HCT116 (cell line): ENCODE data around the gene LDLRAD4. TPM values are rescaled to one million over a fixed set of nuclear protein-coding genes. Genes with fewer than 3 reads are reported as not detected.

Experiments used
- ATAC-seq: fragments of 200-7000 bp; cut with Tn5 transposase; 2 replicates; pipeline ENCODE4 v1.9.1; 2020; ENCODE audit warnings: mild to moderate bottlenecking, moderate library complexity
- BruUV-seq: library from RNA; stranded (reverse); fragments of 400-500 nt; replicated peaks from 2 replicates; lab custom pipeline; 2021; lab: Mats Ljungman, UMichigan
- CTCF ChIA-PET: fragments of 300-600 bp; sonication (Branson Sonifier 250); formaldehyde crosslinking; loops from one replicate; lab custom pipeline; 2021; ENCODE audit warnings: antibody characterized with exemption; lab: Charles Lee
- POLR2A ChIA-PET: fragments of 300-600, 350-600 bp; sonication (Branson Sonifier 250); formaldehyde crosslinking; loops from one replicate; lab custom pipeline; 2021; ENCODE audit warnings: antibody characterized with exemption; lab: Charles Lee
- RAD21 ChIA-PET, 2 experiments: fragments of 300-600 bp; sonication (Branson Sonifier 250); formaldehyde crosslinking; loops; one replicate each; lab custom pipeline; 2023; ENCODE audit warnings: low total read pairs in 2 of 2; ENCODE audit not compliant: uncharacterized antibody in 2 of 2, unreplicated experiment in 2 of 2, low non-redundant PET in 1 of 2; lab: Charles Lee
- DNase-seq: peaks from one replicate; pipeline ENCODE4 v3.0.0-alpha.2; 2010; ENCODE audit warnings: low read depth, low spot score
- H2AFZ ChIP-seq: fragments of 200-600 bp; shearing (Covaris generic), sonication (generic); 2 replicates; pipeline ENCODE4 v1.6.1; 2017; ENCODE audit warnings: low read depth, mixed run types, mixed read lengths, antibody characterized with exemption, low read length; ENCODE audit not compliant: poor library complexity, severe bottlenecking
- H3K27ac ChIP-seq: 2 replicates; pipeline ENCODE4 v1.5.1; 2012; ENCODE audit warnings: low read depth, low read length
- H3K27me3 ChIP-seq: fragments of 200-600 bp; sonication (generic); 2 replicates; pipeline ENCODE4 v1.6.1; 2016; ENCODE audit warnings: mixed run types, low read length, mixed read lengths; ENCODE audit not compliant: insufficient read depth
- H3K36me3 ChIP-seq, 2 experiments: fragments of 200-500 bp in 1 of 2; fragments of 200-600 bp in 1 of 2; sonication (Bioruptor generic) in 1 of 2; sonication (generic) in 1 of 2; 2 replicates each; pipeline versions ENCODE4 v1.5.1 to v1.6.1; 2014 to 2016; ENCODE audit warnings: low read length in 2 of 2, inconsistent platforms in 1 of 2, mixed read lengths in 1 of 2, mixed run types in 1 of 2; ENCODE audit not compliant: insufficient read depth in 2 of 2, control insufficient read depth in 1 of 2
- H3K4me1 ChIP-seq, 2 experiments: fragments of 200-600 bp in 1 of 2; sonication (generic) in 1 of 2; 2 replicates each; pipeline versions ENCODE4 v1.5.1 to v1.6.1; 2012 to 2017; ENCODE audit warnings: low read length in 2 of 2, inconsistent platforms in 1 of 2, mild to moderate bottlenecking in 1 of 2, mixed read lengths in 1 of 2, mixed run types in 1 of 2, moderate library complexity in 1 of 2; ENCODE audit not compliant: insufficient read depth in 2 of 2, control insufficient read depth in 1 of 2
- H3K4me2 ChIP-seq: fragments of 200-600 bp; sonication (generic); 2 replicates; pipeline ENCODE4 v1.6.1; 2017; ENCODE audit warnings: mixed run types, low read length, mixed read lengths
- H3K4me3 ChIP-seq, 2 experiments: fragments of 200-600 bp in 1 of 2; sonication (generic) in 1 of 2; replicated peaks in 1 of 2; 2 replicates each; pipeline ENCODE4 v1.5.1; 2011 to 2016; ENCODE audit warnings: low read length in 2 of 2, control low read depth in 1 of 2, low read depth in 1 of 2, mild to moderate bottlenecking in 1 of 2, mixed read lengths in 1 of 2, mixed run types in 1 of 2
- H3K79me2 ChIP-seq: fragments of 200-600 bp; sonication (generic); 2 replicates; pipeline ENCODE4 v1.6.1; 2017; ENCODE audit warnings: mild to moderate bottlenecking, mixed run types, low read length, moderate library complexity, mixed read lengths; ENCODE audit not compliant: insufficient read depth
- H3K9ac ChIP-seq: fragments of 200-600 bp; sonication (generic); 2 replicates; pipeline ENCODE4 v1.6.1; 2016; ENCODE audit warnings: low read length, mixed read lengths
- H3K9me2 ChIP-seq: fragments of 200-600 bp; sonication (generic), shearing (Covaris generic); 2 replicates; pipeline ENCODE4 v1.6.1; 2017; ENCODE audit warnings: mixed run types, mild to moderate bottlenecking, moderate library complexity; ENCODE audit not compliant: insufficient read depth
- H3K9me3 ChIP-seq, 2 experiments: fragments of 200-500 bp in 1 of 2; fragments of 200-600 bp in 1 of 2; sonication (Bioruptor generic) in 1 of 2; sonication (generic) in 1 of 2; 2 replicates each; pipeline ENCODE4 v1.6.1; 2014 to 2017; ENCODE audit warnings: low read length in 2 of 2, mixed read lengths in 2 of 2, inconsistent platforms in 1 of 2, low read depth in 1 of 2, mild to moderate bottlenecking in 1 of 2, mixed run types in 1 of 2, moderate library complexity in 1 of 2; ENCODE audit not compliant: control insufficient read depth in 1 of 2, insufficient read depth in 1 of 2
- H4K20me1 ChIP-seq: fragments of 200-600 bp; sonication (generic), shearing (Covaris generic); 2 replicates; pipeline ENCODE4 v1.6.1; 2017; ENCODE audit warnings: mixed run types, mild to moderate bottlenecking, moderate library complexity; ENCODE audit not compliant: insufficient read depth
- CEBPB ChIP-seq: IDR thresholded peaks from 2 replicates; pipeline ENCODE4 v1.6.1; 2012; ENCODE audit warnings: low read depth
- EGR1 ChIP-seq: IDR thresholded peaks from 2 replicates; pipeline ENCODE4 v1.6.1; 2012; ENCODE audit warnings: low read depth
- ELF1 ChIP-seq: IDR thresholded peaks from 2 replicates; pipeline ENCODE4 v1.6.1; 2012; ENCODE audit warnings: low read depth, borderline replicate concordance
- FOSL1 ChIP-seq: IDR thresholded peaks from 2 replicates; pipeline ENCODE4 v1.6.1; 2012; ENCODE audit warnings: low read depth
- POLR2A ChIP-seq: IDR thresholded peaks from 2 replicates; pipeline ENCODE4 v1.7.0; 2011; ENCODE audit warnings: borderline replicate concordance; ENCODE audit not compliant: insufficient read depth, insufficient read length; ENCODE audit errors: extremely low read depth
- POLR2AphosphoS5 ChIP-seq: IDR thresholded peaks from 2 replicates; pipeline ENCODE4 v1.6.1; 2011; ENCODE audit warnings: mild to moderate bottlenecking, low read depth, low read length, moderate library complexity
- SIN3A ChIP-seq: IDR thresholded peaks from 2 replicates; pipeline ENCODE4 v1.6.1; 2012; ENCODE audit warnings: low read depth
- SP1 ChIP-seq: IDR thresholded peaks from 2 replicates; pipeline ENCODE4 v1.6.1; 2012; ENCODE audit warnings: low read depth
- YY1 ChIP-seq: IDR thresholded peaks from 2 replicates; pipeline ENCODE4 v1.6.1; 2011; ENCODE audit warnings: low read length, low read depth, moderate library complexity, mild to moderate bottlenecking; ENCODE audit not compliant: insufficient replicate concordance; ENCODE audit errors: extremely low read depth
- ZFX ChIP-seq: fragments of 450-650 bp; IDR thresholded peaks from 2 replicates; pipeline ENCODE4 v1.6.1; 2017
- ZNF274 ChIP-seq: fragments of 200-500 bp; sonication (Bioruptor generic); IDR thresholded peaks from 2 replicates; pipeline ENCODE4 v1.6.1; 2014; ENCODE audit warnings: mild to moderate bottlenecking, low read depth, low read length, inconsistent platforms
- intact Hi-C: fragments of 100-400 bp; cut with micrococcal nuclease; formaldehyde crosslinking; loops from 2 replicates; pipeline ENCODE4 v1.10.0; 2022
- total RNA-seq: library from RNA; stranded (reverse); gene quantifications from one replicate; pipeline ENCODE4 v1.2.1, GENCODE V29; 2021; ENCODE audit not compliant: unreplicated experiment
- TF ChIP-seq, protein P1 (sequence below): IDR thresholded peaks from 2 replicates; pipeline ENCODE4 v1.6.1; 2012; ENCODE audit warnings: low read depth
- TF ChIP-seq, protein P2 (sequence below): IDR thresholded peaks from 2 replicates; pipeline ENCODE4 v1.6.1; 2011; ENCODE audit warnings: mild to moderate bottlenecking, low read length, moderate library complexity; ENCODE audit not compliant: insufficient replicate concordance; ENCODE audit errors: extremely low read depth
- TF ChIP-seq, protein P3 (sequence below), 3 experiments: fragments of 200-600 bp in 1 of 3; sonication (generic) in 1 of 3; IDR thresholded peaks in 2 of 3; conservative IDR thresholded peaks in 1 of 3; 2 replicates each; pipeline ENCODE4 v1.5.1; 2012 to 2017; ENCODE audit warnings: low read depth in 2 of 3, low read length in 2 of 3, antibody characterized with exemption in 1 of 3, borderline replicate concordance in 1 of 3, control low read depth in 1 of 3, mild to moderate bottlenecking in 1 of 3, mixed read lengths in 1 of 3, mixed run types in 1 of 3, moderate library complexity in 1 of 3; ENCODE audit not compliant: insufficient read depth in 1 of 3
- TF ChIP-seq, protein P4 (sequence below): IDR thresholded peaks from 2 replicates; pipeline ENCODE4 v1.6.1; 2012

LDLRAD4 gene
- total RNA-seq, 1 experiment from 2014 or later, result 1.2 TPM

DNA sequence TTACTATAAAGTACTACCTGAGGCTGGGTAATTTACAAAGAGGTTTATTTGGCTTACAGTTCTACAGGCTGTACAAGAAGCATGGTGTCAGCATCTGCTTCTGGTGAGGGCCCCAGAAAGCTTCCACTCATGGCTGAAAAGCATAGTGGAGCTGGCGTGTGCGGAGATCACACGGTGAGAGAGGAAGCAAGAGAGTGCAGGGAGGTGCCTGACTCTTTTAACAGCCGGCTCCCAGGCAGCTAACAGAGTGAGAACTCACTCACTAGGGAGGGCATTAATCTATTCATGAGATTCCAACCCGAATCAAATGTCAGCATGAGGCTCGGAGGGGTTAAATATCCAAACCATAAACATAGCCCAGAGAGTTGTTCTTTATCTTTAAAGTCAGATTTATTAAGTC lies 117.3 kb downstream of the LDLRAD4 start:
- POLR2A ChIA-PET, result no interaction called here
- DNase-seq (no peak), ATAC-seq (no peak)
- no peak overlapping the region for H3K4me2 ChIP-seq
- no peaks in the 10 kb centered on the region for H3K9me2 ChIP-seq
- H3K27ac ChIP-seq, result no peak overlapping the region
- no peaks in the 10 kb centered on the region for H3K4me1 ChIP-seq
- H3K27me3 ChIP-seq, result peaks cover 42% of the 10 kb centered on the region
- no peaks in the 10 kb centered on the region for H3K9me3 ChIP-seq
- H3K4me3 ChIP-seq, result no peak overlapping the region
- BruUV-seq, result no TSS peak
- TF ChIP-seq SIN3A, result no peak
- TF ChIP-seq, protein P1, sequence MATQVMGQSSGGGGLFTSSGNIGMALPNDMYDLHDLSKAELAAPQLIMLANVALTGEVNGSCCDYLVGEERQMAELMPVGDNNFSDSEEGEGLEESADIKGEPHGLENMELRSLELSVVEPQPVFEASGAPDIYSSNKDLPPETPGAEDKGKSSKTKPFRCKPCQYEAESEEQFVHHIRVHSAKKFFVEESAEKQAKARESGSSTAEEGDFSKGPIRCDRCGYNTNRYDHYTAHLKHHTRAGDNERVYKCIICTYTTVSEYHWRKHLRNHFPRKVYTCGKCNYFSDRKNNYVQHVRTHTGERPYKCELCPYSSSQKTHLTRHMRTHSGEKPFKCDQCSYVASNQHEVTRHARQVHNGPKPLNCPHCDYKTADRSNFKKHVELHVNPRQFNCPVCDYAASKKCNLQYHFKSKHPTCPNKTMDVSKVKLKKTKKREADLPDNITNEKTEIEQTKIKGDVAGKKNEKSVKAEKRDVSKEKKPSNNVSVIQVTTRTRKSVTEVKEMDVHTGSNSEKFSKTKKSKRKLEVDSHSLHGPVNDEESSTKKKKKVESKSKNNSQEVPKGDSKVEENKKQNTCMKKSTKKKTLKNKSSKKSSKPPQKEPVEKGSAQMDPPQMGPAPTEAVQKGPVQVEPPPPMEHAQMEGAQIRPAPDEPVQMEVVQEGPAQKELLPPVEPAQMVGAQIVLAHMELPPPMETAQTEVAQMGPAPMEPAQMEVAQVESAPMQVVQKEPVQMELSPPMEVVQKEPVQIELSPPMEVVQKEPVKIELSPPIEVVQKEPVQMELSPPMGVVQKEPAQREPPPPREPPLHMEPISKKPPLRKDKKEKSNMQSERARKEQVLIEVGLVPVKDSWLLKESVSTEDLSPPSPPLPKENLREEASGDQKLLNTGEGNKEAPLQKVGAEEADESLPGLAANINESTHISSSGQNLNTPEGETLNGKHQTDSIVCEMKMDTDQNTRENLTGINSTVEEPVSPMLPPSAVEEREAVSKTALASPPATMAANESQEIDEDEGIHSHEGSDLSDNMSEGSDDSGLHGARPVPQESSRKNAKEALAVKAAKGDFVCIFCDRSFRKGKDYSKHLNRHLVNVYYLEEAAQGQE, result no peak
- TF ChIP-seq, protein P2, sequence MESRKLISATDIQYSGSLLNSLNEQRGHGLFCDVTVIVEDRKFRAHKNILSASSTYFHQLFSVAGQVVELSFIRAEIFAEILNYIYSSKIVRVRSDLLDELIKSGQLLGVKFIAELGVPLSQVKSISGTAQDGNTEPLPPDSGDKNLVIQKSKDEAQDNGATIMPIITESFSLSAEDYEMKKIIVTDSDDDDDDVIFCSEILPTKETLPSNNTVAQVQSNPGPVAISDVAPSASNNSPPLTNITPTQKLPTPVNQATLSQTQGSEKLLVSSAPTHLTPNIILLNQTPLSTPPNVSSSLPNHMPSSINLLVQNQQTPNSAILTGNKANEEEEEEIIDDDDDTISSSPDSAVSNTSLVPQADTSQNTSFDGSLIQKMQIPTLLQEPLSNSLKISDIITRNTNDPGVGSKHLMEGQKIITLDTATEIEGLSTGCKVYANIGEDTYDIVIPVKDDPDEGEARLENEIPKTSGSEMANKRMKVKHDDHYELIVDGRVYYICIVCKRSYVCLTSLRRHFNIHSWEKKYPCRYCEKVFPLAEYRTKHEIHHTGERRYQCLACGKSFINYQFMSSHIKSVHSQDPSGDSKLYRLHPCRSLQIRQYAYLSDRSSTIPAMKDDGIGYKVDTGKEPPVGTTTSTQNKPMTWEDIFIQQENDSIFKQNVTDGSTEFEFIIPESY, result no peak
- no peak for TF ChIP-seq EGR1
- TF ChIP-seq YY1, result no peak
- no peak for TF ChIP-seq ZNF274
- TF ChIP-seq SP1, result no peak
- TF ChIP-seq ELF1, result no peak
- TF ChIP-seq, protein P3, sequence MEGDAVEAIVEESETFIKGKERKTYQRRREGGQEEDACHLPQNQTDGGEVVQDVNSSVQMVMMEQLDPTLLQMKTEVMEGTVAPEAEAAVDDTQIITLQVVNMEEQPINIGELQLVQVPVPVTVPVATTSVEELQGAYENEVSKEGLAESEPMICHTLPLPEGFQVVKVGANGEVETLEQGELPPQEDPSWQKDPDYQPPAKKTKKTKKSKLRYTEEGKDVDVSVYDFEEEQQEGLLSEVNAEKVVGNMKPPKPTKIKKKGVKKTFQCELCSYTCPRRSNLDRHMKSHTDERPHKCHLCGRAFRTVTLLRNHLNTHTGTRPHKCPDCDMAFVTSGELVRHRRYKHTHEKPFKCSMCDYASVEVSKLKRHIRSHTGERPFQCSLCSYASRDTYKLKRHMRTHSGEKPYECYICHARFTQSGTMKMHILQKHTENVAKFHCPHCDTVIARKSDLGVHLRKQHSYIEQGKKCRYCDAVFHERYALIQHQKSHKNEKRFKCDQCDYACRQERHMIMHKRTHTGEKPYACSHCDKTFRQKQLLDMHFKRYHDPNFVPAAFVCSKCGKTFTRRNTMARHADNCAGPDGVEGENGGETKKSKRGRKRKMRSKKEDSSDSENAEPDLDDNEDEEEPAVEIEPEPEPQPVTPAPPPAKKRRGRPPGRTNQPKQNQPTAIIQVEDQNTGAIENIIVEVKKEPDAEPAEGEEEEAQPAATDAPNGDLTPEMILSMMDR (IDR thresholded peaks at IDR 0.05 in 2 of 3, conservative IDR thresholded peaks at IDR 0.05 in 1 of 3; ENCODE audit: borderline replicate concordance in 1 of 3, insufficient read depth in 1 of 3, low read depth in 2 of 3, low read length in 2 of 3), result no peak
- TF ChIP-seq FOSL1, result no peak
- no peak for TF ChIP-seq POLR2AphosphoS5
- TF ChIP-seq CEBPB, result no peak
- TF ChIP-seq, protein P4, sequence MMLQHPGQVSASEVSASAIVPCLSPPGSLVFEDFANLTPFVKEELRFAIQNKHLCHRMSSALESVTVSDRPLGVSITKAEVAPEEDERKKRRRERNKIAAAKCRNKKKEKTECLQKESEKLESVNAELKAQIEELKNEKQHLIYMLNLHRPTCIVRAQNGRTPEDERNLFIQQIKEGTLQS, result no peak
- TF ChIP-seq POLR2A, result no peak
- no peak for TF ChIP-seq ZFX
- H3K79me2 ChIP-seq, result no peaks in the 10 kb centered on the region
- no peak overlapping the region for H2AFZ ChIP-seq
- no peaks in the 10 kb centered on the region for H3K36me3 ChIP-seq
- no peak overlapping the region for H3K9ac ChIP-seq
- H4K20me1 ChIP-seq, result no peaks in the 10 kb centered on the region
- RAD21 ChIA-PET, result no interaction called here
- intact Hi-C loops, result no loop called here
- CTCF ChIA-PET, result no interaction called here
